OCI-LY7 (cell line): Measurements from ENCODE around the gene XIAP. TPM values are rescaled to one million over a fixed set of nuclear protein-coding genes. Genes with fewer than 3 reads are reported as not detected.
A peak's percentile ranks its signal among the peaks of the same experiment; 100 is the strongest.

ENCODE experiments used
- BruUV-seq: library from RNA; stranded (reverse); fragments of 400-500 nt; replicated peaks from 2 replicates; lab custom pipeline; 2021; lab: Mats Ljungman, UMichigan
- CTCF ChIA-PET: fragments of 300-600 bp; sonication (Branson Sonifier 250); formaldehyde crosslinking; loops from one replicate; lab custom pipeline; 2022; ENCODE audit warnings: antibody characterized with exemption; ENCODE audit not compliant: unreplicated experiment; lab: Charles Lee
- POLR2A ChIA-PET: fragments of 300-600 bp; sonication (Branson Sonifier 250); formaldehyde crosslinking; loops from one replicate; lab custom pipeline; 2022; ENCODE audit warnings: antibody characterized with exemption; lab: Charles Lee
- DNase-seq: peaks from one replicate; pipeline ENCODE4 v3.0.0-alpha.2; 2015; ENCODE audit warnings: low spot score
- H2AFZ ChIP-seq: fragments of 200-600 bp; sonication (generic), shearing (Covaris generic); 2 replicates; pipeline ENCODE4 v1.6.1; 2014; ENCODE audit warnings: mild to moderate bottlenecking, antibody characterized with exemption, low read length, moderate library complexity
- H3K27ac ChIP-seq: fragments of 200-600 bp; sonication (generic); 2 replicates; pipeline ENCODE4 v1.5.1; 2014; ENCODE audit warnings: mixed run types, low read depth, mild to moderate bottlenecking, moderate library complexity, low read length, inconsistent platforms; ENCODE audit not compliant: poor library complexity, severe bottlenecking
- H3K36me3 ChIP-seq: fragments of 200-600 bp; sonication (generic); 2 replicates; pipeline ENCODE4 v1.6.1; 2014; ENCODE audit warnings: mild to moderate bottlenecking, antibody characterized with exemption, low read length, moderate library complexity, mixed read lengths; ENCODE audit not compliant: insufficient read depth
- H3K4me1 ChIP-seq: fragments of 200-600 bp; sonication (generic); 2 replicates; pipeline ENCODE4 v1.5.1; 2014; ENCODE audit warnings: mild to moderate bottlenecking, low read length; ENCODE audit not compliant: insufficient read depth, poor library complexity, severe bottlenecking
- H3K4me2 ChIP-seq: fragments of 200-600 bp; sonication (generic); 2 replicates; pipeline ENCODE4 v1.6.1; 2014; ENCODE audit warnings: mild to moderate bottlenecking, low read length
- H3K4me3 ChIP-seq: fragments of 200-600 bp; sonication (generic); 2 replicates; pipeline ENCODE4 v1.5.1; 2014; ENCODE audit warnings: mild to moderate bottlenecking, low read depth, low read length; ENCODE audit not compliant: poor library complexity, severe bottlenecking
- H3K79me2 ChIP-seq: fragments of 200-600 bp; sonication (generic); 2 replicates; pipeline ENCODE4 v1.6.1; 2016; ENCODE audit warnings: low read depth, mild to moderate bottlenecking, low read length, moderate library complexity, mixed read lengths; ENCODE audit not compliant: insufficient read depth
- H3K9me2 ChIP-seq: fragments of 200-600 bp; sonication (generic); 2 replicates; pipeline ENCODE4 v1.6.1; 2016; ENCODE audit warnings: mild to moderate bottlenecking, low read length, mixed read lengths; ENCODE audit not compliant: insufficient read depth
- H3K9me3 ChIP-seq: fragments of 200-600 bp; sonication (generic); 2 replicates; pipeline ENCODE4 v1.6.1; 2014; ENCODE audit warnings: mild to moderate bottlenecking, mixed run types, low read length, mixed read lengths
- H4K20me1 ChIP-seq: fragments of 200-600 bp; sonication (generic); 2 replicates; pipeline ENCODE4 v1.6.1; 2014; ENCODE audit warnings: mild to moderate bottlenecking, antibody characterized with exemption, low read length, moderate library complexity, mixed read lengths; ENCODE audit not compliant: insufficient read depth
- CTCF ChIP-seq: fragments of 200-600 bp; sonication (generic); conservative IDR thresholded peaks from 2 replicates; pipeline ENCODE4 v1.5.1; 2014; ENCODE audit warnings: mild to moderate bottlenecking, antibody characterized with exemption, low read length, moderate library complexity, mixed read lengths
- EZH2phosphoT487 ChIP-seq: fragments of 200-600 bp; sonication (generic); IDR thresholded peaks from 2 replicates; pipeline ENCODE4 v1.6.1; 2018; ENCODE audit warnings: low read depth, borderline replicate concordance, mild to moderate bottlenecking, mixed run types, antibody characterized with exemption, low read length, moderate library complexity, mixed read lengths
- intact Hi-C: fragments of 100-400 bp; cut with micrococcal nuclease; formaldehyde crosslinking; loops from one replicate; pipeline ENCODE4 v1.10.0; 2022; ENCODE audit not compliant: unreplicated experiment
- total RNA-seq, 2 experiments: library from RNA; depleted of rRNA in 1 of 2; stranded (reverse); fragments of >200 nt in 1 of 2; shearing (Covaris generic) in 1 of 2; gene quantifications; 2 replicates each; pipeline ENCODE4 v1.2.3, GENCODE V29; 2014 to 2022

Gene XIAP
- total RNA-seq, 2 experiments from 2014 or later = 20.2 to 28.7 TPM

- Histone ChIP-seq H2AFZ (no peak overlapping the region), H4K20me1 (no peaks in the 10 kb centered on the region), H3K4me1 (peaks cover 23% of the 10 kb centered on the region), H3K79me2 (peaks cover 66% of the 10 kb centered on the region), H3K4me2 (no peak overlapping the region), H3K4me3 (no peak overlapping the region), H3K9me2 (no peaks in the 10 kb centered on the region), H3K27ac (no peak overlapping the region), H3K9me3 (no peaks in the 10 kb centered on the region), H3K36me3 (peaks cover 27% of the 10 kb centered on the region)
- intact Hi-C loops = no loop called here
- DNase-seq = no peak
- ChIA-PET CTCF (no interaction called here), POLR2A (no interaction called here)
- TF ChIP-seq CTCF (no peak), EZH2phosphoT487 (no peak)
- BruUV-seq = no TSS peak
Observed at GRCh38 chrX:123873956-123874355, 14.1 kb downstream of the XIAP start.

- BruUV-seq = no TSS peak
- H3K4me3 ChIP-seq = no peak overlapping the region
- peaks cover 11% of the 10 kb centered on the region for H3K36me3 ChIP-seq
- H3K9me2 ChIP-seq = no peaks in the 10 kb centered on the region
- DNase-seq = no peak
- H3K79me2 ChIP-seq = peaks cover 54% of the 10 kb centered on the region
- intact Hi-C loops = no loop called here
- no peaks in the 10 kb centered on the region for H3K9me3 ChIP-seq
- H4K20me1 ChIP-seq = no peaks in the 10 kb centered on the region
- POLR2A ChIA-PET = interaction anchor here (1.1 kb wide), 1 partner anchor 160 kb away, joined by 3 read pairs; no protein-coding TSS in a partner anchor
- TF ChIP-seq CTCF (no peak), EZH2phosphoT487 (no peak)
- H3K4me2 ChIP-seq = no peak overlapping the region
- no peak overlapping the region for H3K27ac ChIP-seq
- no peak overlapping the region for H2AFZ ChIP-seq
- peaks cover 24% of the 10 kb centered on the region for H3K4me1 ChIP-seq
- CTCF ChIA-PET = no interaction called here
Observed at GRCh38 chrX:123876177-123876576, 16.3 kb downstream of the XIAP start.

GRCh38 chrX:123876844-123877243, 17.0 kb downstream of the XIAP start:
- ChIA-PET CTCF (no interaction called here), POLR2A (interaction anchor here (1.1 kb wide), 1 partner anchor 161 kb away, joined by 3 read pairs; no protein-coding TSS in a partner anchor)
- Histone ChIP-seq H3K4me1 (peaks cover 24% of the 10 kb centered on the region), H3K79me2 (peaks cover 51% of the 10 kb centered on the region), H2AFZ (no peak overlapping the region), H4K20me1 (no peaks in the 10 kb centered on the region), H3K9me3 (no peaks in the 10 kb centered on the region), H3K4me2 (peak overlapping the region; percentile 64; the same call in 1 of the 2 replicates), H3K9me2 (no peaks in the 10 kb centered on the region), H3K27ac (no peak overlapping the region), H3K4me3 (no peak overlapping the region), H3K36me3 (peaks cover 8% of the 10 kb centered on the region; the same call in 1 of the 2 replicates)
- intact Hi-C loops = no loop called here
- no peak for TF ChIP-seq CTCF
- TF ChIP-seq EZH2phosphoT487 = no peak
- no peak for DNase-seq
- no TSS peak for BruUV-seq
